Adrenal gland (tissue), 5 donors: Measurements from ENCODE around the gene FABP6.

Experiments
- CTCF ChIP-seq, 6 experiments: fragments of 450-650 bp in 4 of 6; fragments of 200-600 bp in 2 of 6; sonication (generic) in 1 of 6; IDR thresholded peaks; 1 replicate in 5 of 6; 2 replicates in 1 of 6; pipeline versions ENCODE4 v1.5.1 to v1.8.0; 2016 to 2021; ENCODE audit warnings: antibody characterized with exemption in 6 of 6, mild to moderate bottlenecking in 2 of 6, moderate library complexity in 1 of 6
- POLR2A ChIP-seq, 2 donors: fragments of 450-650 bp; IDR thresholded peaks; one replicate each; pipeline ENCODE4 v1.6.1; 2017; ENCODE audit warnings: antibody characterized with exemption in 2 of 2, mild to moderate bottlenecking in 2 of 2, moderate library complexity in 1 of 2
- donor health status: DM: no; HTN: no; CAD: no.

DNA sequence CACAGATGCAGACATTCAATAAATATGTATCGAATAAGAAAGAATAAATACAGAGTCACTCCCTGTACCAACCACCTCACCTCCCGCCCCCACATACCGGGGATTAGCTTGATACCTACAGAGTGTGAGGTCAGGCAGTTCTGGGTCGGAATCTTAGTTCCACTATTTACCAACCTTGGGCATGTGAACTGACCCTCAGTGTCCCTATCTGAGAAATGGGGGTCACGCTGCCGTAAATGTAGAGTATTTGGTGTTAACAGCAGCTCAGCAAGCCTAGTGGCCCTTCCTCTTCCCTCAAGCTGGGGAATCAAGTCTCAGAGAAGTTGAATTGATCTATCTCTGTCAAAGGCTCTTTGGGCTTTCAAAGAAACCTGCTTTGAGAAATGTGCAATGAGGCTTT lies 57.6 kb downstream of the FABP6 start:
- TF ChIP-seq CTCF (IDR thresholded peaks at IDR 0.05): no peak
- no peak for TF ChIP-seq POLR2A (IDR thresholded peaks at IDR 0.05)
